GM21529 (cell line): ENCODE measurements around the gene ADGRG1.
A peak's percentile ranks its signal among the peaks of the same experiment; 100 is the strongest.

Experiments
- ATAC-seq: cut with Tn5 transposase; IDR thresholded peaks from one replicate; pipeline ENCODE4 v1.9.1; 2021; ENCODE audit not compliant: unreplicated experiment

ADGRG1 gene

GRCh38 chr16:57604177-57604576 is 24.3 kb upstream of the ADGRG1 start:
- no peak for ATAC-seq

GRCh38 chr16:57606147-57606846 is 22.1 kb upstream of the ADGRG1 start:
- ATAC-seq: no peak

GRCh38 chr16:57606847-57607501 is 21.5 kb upstream of the ADGRG1 start:
- no peak for ATAC-seq

- ATAC-seq: no peak
These were observed 20.6 kb upstream of the ADGRG1 start for GRCh38 chr16:57607676-57608461.

GRCh38 chr16:57608462-57609113 is 19.8 kb upstream of the ADGRG1 start:
- ATAC-seq: no peak

GRCh38 chr16:57609541-57610401 is 18.7 kb upstream of the ADGRG1 start:
- ATAC-seq: peak; percentile 97

- no peak for ATAC-seq
These were observed 17.8 kb upstream of the ADGRG1 start for GRCh38 chr16:57610611-57611010.

- no peak for ATAC-seq
These were observed 17.2 kb upstream of the ADGRG1 start for GRCh38 chr16:57611181-57611580.

GRCh38 chr16:57611706-57612105 is 16.7 kb upstream of the ADGRG1 start:
- ATAC-seq: no peak

- ATAC-seq: no peak
These were observed 15.9 kb upstream of the ADGRG1 start for GRCh38 chr16:57612494-57612893.

GRCh38 chr16:57613514-57613913 is 14.9 kb upstream of the ADGRG1 start:
- no peak for ATAC-seq

- ATAC-seq: no peak
These were observed 13.9 kb upstream of the ADGRG1 start for GRCh38 chr16:57614536-57614935.

GRCh38 chr16:57614944-57615343 is 13.5 kb upstream of the ADGRG1 start:
- no peak for ATAC-seq

GRCh38 chr16:57615813-57616212 is 12.6 kb upstream of the ADGRG1 start:
- ATAC-seq: no peak

- no peak for ATAC-seq
These were observed 12.2 kb upstream of the ADGRG1 start for GRCh38 chr16:57616241-57616640.

- ATAC-seq: no peak
These were observed 11.6 kb upstream of the ADGRG1 start for GRCh38 chr16:57616876-57617275.

GRCh38 chr16:57617604-57618111 is 10.8 kb upstream of the ADGRG1 start:
- ATAC-seq: no peak

GRCh38 chr16:57618296-57619132 is 9.9 kb upstream of the ADGRG1 start:
- no peak for ATAC-seq

GRCh38 chr16:57619133-57619605 is 9.3 kb upstream of the ADGRG1 start:
- ATAC-seq: no peak
